WI38 (cell line): ENCODE measurements around the gene PDGFA.

Experiments
- H3K4me3 ChIP-seq: 2 replicates; pipeline ENCODE4 v1.5.1; 2011; ENCODE audit warnings: low read depth, mild to moderate bottlenecking, control low read depth, low read length
- CTCF ChIP-seq: IDR thresholded peaks from 2 replicates; pipeline ENCODE4 v1.5.1; 2012; ENCODE audit warnings: low read depth, mild to moderate bottlenecking, control low read depth, low read length

PDGFA gene

DNA sequence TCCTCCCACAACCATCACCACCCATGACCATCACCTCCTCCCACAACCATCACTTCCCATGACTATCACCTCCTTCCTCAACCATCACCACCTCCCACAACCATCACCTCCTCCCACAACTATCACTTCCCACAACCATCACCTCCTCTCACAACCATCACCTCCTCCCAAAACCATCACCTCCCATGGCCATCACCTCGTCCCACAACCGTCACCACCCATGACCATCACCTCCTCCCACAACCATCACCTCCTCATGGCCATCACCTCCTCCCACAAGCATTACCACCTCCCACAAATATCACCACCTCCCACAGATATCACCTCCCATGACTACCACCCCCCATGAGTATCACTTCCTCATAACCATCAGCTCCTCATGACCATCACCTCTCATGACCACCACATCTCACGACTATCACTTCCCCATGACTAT is 52.2 kb downstream of the PDGFA start:
- no peak for TF ChIP-seq CTCF
- no peak overlapping the region for H3K4me3 ChIP-seq

GRCh38 chr7:466465-467191 is 53.0 kb downstream of the PDGFA start:
- no peak for TF ChIP-seq CTCF
- no peak overlapping the region for H3K4me3 ChIP-seq

- no peak for TF ChIP-seq CTCF
- no peak overlapping the region for H3K4me3 ChIP-seq
Observed at GRCh38 chr7:465710-466400, 53.8 kb downstream of the PDGFA start.

- TF ChIP-seq CTCF = no peak
- H3K4me3 ChIP-seq = no peak overlapping the region
Observed at GRCh38 chr7:464454-465401, 54.9 kb downstream of the PDGFA start.

DNA sequence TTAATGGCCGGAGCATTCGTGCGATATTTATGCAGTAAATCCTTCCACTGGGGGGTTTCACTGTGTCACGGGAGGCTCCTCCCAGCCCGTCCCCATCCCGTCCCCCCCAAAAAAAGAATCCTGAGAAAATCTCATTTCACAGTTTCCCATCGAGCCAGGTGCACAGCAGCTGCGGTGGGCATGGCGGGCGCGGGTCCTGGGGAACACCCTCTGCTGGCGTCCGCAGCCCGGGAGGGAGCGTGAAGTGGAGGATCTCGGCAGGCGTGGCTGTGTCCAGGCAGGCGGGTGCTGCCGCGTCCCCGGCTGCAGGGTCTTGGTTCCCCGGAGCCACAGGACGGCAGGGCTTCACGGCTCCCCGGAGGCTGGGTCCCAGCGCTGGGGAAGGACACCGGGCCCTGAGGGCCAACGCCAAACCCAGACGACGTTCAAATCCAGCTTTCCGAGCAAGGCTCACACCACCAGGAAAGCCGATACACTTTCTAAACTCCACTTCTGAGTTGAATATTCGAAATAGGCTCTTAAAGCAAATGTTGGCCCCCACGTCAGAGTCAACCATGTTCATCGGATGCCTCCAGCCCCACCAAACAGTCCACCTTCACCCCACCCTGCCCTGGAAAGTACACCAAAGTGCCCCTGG is 55.7 kb downstream of the PDGFA start:
- H3K4me3 ChIP-seq = no peak overlapping the region
- no peak for TF ChIP-seq CTCF

GRCh38 chr7:463362-463781 is 56.3 kb downstream of the PDGFA start:
- H3K4me3 ChIP-seq = no peak overlapping the region
- no peak for TF ChIP-seq CTCF
